Liver (tissue), 9 donors: ENCODE results near the gene CD6. TPM values are rescaled to one million over a fixed set of nuclear protein-coding genes. Genes with fewer than 3 reads are reported as not detected.

ENCODE experiments used
- DNase-seq: peaks from one replicate; pipeline ENCODE4 v3.0.0-alpha.2; 2017; ENCODE audit warnings: low spot score
- H3K27ac ChIP-seq, 2 donors: one replicate each; pipeline ENCODE4 v1.7.0; 2013; ENCODE audit warnings: inconsistent platforms in 2 of 2, low read length in 2 of 2, control low read depth in 1 of 2, low read depth in 1 of 2, mild to moderate bottlenecking in 1 of 2
- H3K27me3 ChIP-seq, 4 donors: one replicate each; pipeline versions ENCODE4 v1.6.1 to v1.7.0; 2013; ENCODE audit warnings: low read length in 3 of 4, inconsistent platforms in 1 of 4, mild to moderate bottlenecking in 1 of 4, moderate library complexity in 1 of 4; ENCODE audit not compliant: control insufficient read depth in 4 of 4, insufficient read depth in 4 of 4
- H3K36me3 ChIP-seq, 4 donors: one replicate each; pipeline versions ENCODE4 v1.6.1 to v1.7.0; 2013; ENCODE audit warnings: low read length in 3 of 4, mild to moderate bottlenecking in 3 of 4, low read depth in 1 of 4, moderate library complexity in 1 of 4; ENCODE audit not compliant: control insufficient read depth in 4 of 4, insufficient read depth in 3 of 4
- H3K4me1 ChIP-seq, 4 donors: one replicate each; pipeline versions ENCODE4 v1.6.1 to v1.7.0; 2013; ENCODE audit warnings: low read length in 3 of 4, mild to moderate bottlenecking in 3 of 4, moderate library complexity in 1 of 4; ENCODE audit not compliant: control insufficient read depth in 4 of 4, insufficient read depth in 4 of 4
- H3K4me3 ChIP-seq, 3 donors: one replicate each; pipeline versions ENCODE4 v1.6.1 to v1.7.0; 2013; ENCODE audit warnings: low read length in 3 of 3, control low read depth in 1 of 3, low read depth in 1 of 3, mild to moderate bottlenecking in 1 of 3
- H3K9ac ChIP-seq, 2 donors: one replicate each; pipeline ENCODE4 v1.7.0; 2013; ENCODE audit warnings: low read length in 2 of 2, mild to moderate bottlenecking in 2 of 2, moderate library complexity in 2 of 2, control low read depth in 1 of 2, low read depth in 1 of 2
- H3K9me3 ChIP-seq, 4 donors: one replicate each; pipeline versions ENCODE4 v1.6.1 to v1.7.0; 2013; ENCODE audit warnings: low read length in 3 of 4; ENCODE audit not compliant: control insufficient read depth in 4 of 4
- ATF3 ChIP-seq: IDR thresholded peaks from 2 replicates; pipeline ENCODE4 v1.6.1; 2016; ENCODE audit warnings: antibody characterized with exemption
- CTCF ChIP-seq: fragments of 150-350 bp; IDR thresholded peaks from 2 replicates; pipeline ENCODE4 v1.5.1; 2017; ENCODE audit warnings: improper control_type of control experiment, low read depth, low read length; ENCODE audit not compliant: missing input control
- EGR1 ChIP-seq, 2 donors: IDR thresholded peaks; 2 replicates each; pipeline ENCODE4 v1.6.1; 2016 to 2018; ENCODE audit warnings: antibody characterized with exemption in 2 of 2, low read depth in 2 of 2
- FOXA1 ChIP-seq: IDR thresholded peaks from 2 replicates; pipeline ENCODE4 v1.6.1; 2016; ENCODE audit warnings: antibody characterized with exemption
- FOXA2 ChIP-seq: IDR thresholded peaks from 2 replicates; pipeline ENCODE4 v1.6.1; 2016; ENCODE audit warnings: antibody characterized with exemption
- GABPA ChIP-seq, 2 donors: IDR thresholded peaks in 1 of 2; conservative IDR thresholded peaks in 1 of 2; 2 replicates each; pipeline ENCODE4 v1.6.1; 2016; ENCODE audit warnings: antibody characterized with exemption in 2 of 2, mild to moderate bottlenecking in 1 of 2, moderate library complexity in 1 of 2
- HNF4A ChIP-seq, 2 donors: conservative IDR thresholded peaks; 2 replicates each; pipeline ENCODE4 v1.6.1; 2016; ENCODE audit warnings: antibody characterized with exemption in 2 of 2, mild to moderate bottlenecking in 2 of 2
- HNF4G ChIP-seq: IDR thresholded peaks from 2 replicates; pipeline ENCODE4 v1.6.1; 2016; ENCODE audit warnings: antibody characterized with exemption
- JUND ChIP-seq, 2 donors: IDR thresholded peaks; 2 replicates each; pipeline ENCODE4 v1.6.1; 2016; ENCODE audit warnings: antibody characterized with exemption in 2 of 2
- MAX ChIP-seq: IDR thresholded peaks from 2 replicates; pipeline ENCODE4 v1.6.1; 2016; ENCODE audit warnings: antibody characterized with exemption
- NR2F2 ChIP-seq: IDR thresholded peaks from 2 replicates; pipeline ENCODE4 v1.6.1; 2016; ENCODE audit warnings: antibody characterized with exemption
- RAD21 ChIP-seq, 2 donors: IDR thresholded peaks; 2 replicates each; pipeline ENCODE4 v1.6.1; 2016; ENCODE audit warnings: antibody characterized with exemption in 2 of 2, mild to moderate bottlenecking in 2 of 2
- RXRA ChIP-seq, 2 donors: IDR thresholded peaks; 2 replicates each; pipeline ENCODE4 v1.6.1; 2017 to 2018; ENCODE audit warnings: antibody characterized with exemption in 2 of 2, mild to moderate bottlenecking in 1 of 2
- SP1 ChIP-seq: IDR thresholded peaks from 2 replicates; pipeline ENCODE4 v1.6.1; 2018; ENCODE audit warnings: antibody characterized with exemption, mild to moderate bottlenecking
- TAF1 ChIP-seq: conservative IDR thresholded peaks from 2 replicates; pipeline ENCODE4 v1.6.1; 2016; ENCODE audit warnings: antibody characterized with exemption, mild to moderate bottlenecking
- YY1 ChIP-seq: IDR thresholded peaks from 2 replicates; pipeline ENCODE4 v1.6.1; 2016; ENCODE audit warnings: antibody characterized with exemption, mild to moderate bottlenecking
- WGBS: extraction: QIAGEN DNeasy Blood & Tissue Kit; methylation state at CpG from one replicate; pipeline ENCODE4 v1.1.7; 2013; 5-methylcytosine and 5-hydroxymethylcytosine counted together
- polyA plus RNA-seq, 2 donors: library from polyadenylated mRNA; stranded (reverse) in 1 of 2; unstranded in 1 of 2; fragments of 200-250 nt in 1 of 2; fragments of >200 nt in 1 of 2; fragmentation: Nextera tagmentation in 1 of 2; extraction: Ambion mirVana in 1 of 2; gene quantifications; one replicate each; pipeline versions ENCODE4 v1.2.1 to v1.2.3, GENCODE V29; 2013 to 2015
- total RNA-seq, 2 donors: library from RNA; depleted of rRNA; stranded (reverse); fragments of >200 nt; gene quantifications; one replicate each; pipeline ENCODE4 v1.2.3, GENCODE V29; 2014
- donor health status: healthy.
- donor health status: healthy.
- donor health status: healthy.
- donor health status: healthy.
- donor health status: healthy.

Gene CD6
- total and polyA plus RNA-seq, 4 donors = 0.31 to 0.59 (median 0.45) TPM

GRCh38 chr11:60924110-60924905, 47.2 kb upstream of the CD6 start, which contains the start of gene TMEM132A:
TMEM132A (plus strand) TSS chr11:60924460; CDS start chr11:60924634, 174 bp downstream.
- peak within 1 kb of the TSS in 1 of 3 donors; percentile 67 for H3K4me3 ChIP-seq
- H3K36me3 ChIP-seq = peaks cover 8 to 32% (median 18%) of the 10 kb centered on the region in 4 donors
- H3K9me3 ChIP-seq = no peaks in the 10 kb centered on the region
- peaks cover 5 to 13% (median 5%) of the 10 kb centered on the region in 4 donors for H3K4me1 ChIP-seq
- peak; percentile 44 for DNase-seq
- H3K9ac ChIP-seq = no peak within 1 kb of the TSS
- H3K27me3 ChIP-seq = peaks cover 0 to 6% (median 0%) of the 10 kb centered on the region in 4 donors
- 2% methylated on average over 69 of the region's 69 CpGs for WGBS
- no peak for TF ChIP-seq CTCF
- no peak for TF ChIP-seq JUND (IDR thresholded peaks at IDR 0.05)
- TF ChIP-seq SP1 = no peak
- TF ChIP-seq RXRA (IDR thresholded peaks at IDR 0.05) = no peak
- TF ChIP-seq MAX = no peak
- no peak within 1 kb of the TSS for H3K27ac ChIP-seq

- Histone ChIP-seq H3K4me1 (peaks cover 5 to 13% (median 5%) of the 10 kb centered on the region in 4 donors), H3K9me3 (no peaks in the 10 kb centered on the region), H3K36me3 (peaks cover 8 to 28% (median 13%) of the 10 kb centered on the region in 4 donors), H3K27ac (no peak overlapping the region), H3K27me3 (peaks cover 0 to 6% (median 0%) of the 10 kb centered on the region in 4 donors), H3K4me3 (peak overlapping the region in 1 of 3 donors; percentile 67), H3K9ac (no peak overlapping the region)
- TF ChIP-seq HNF4G (no peak), GABPA (IDR thresholded peaks at IDR 0.05 in 1 of 2, conservative IDR thresholded peaks at IDR 0.05 in 1 of 2) (no peak), MAX (no peak), RAD21 (IDR thresholded peaks at IDR 0.05) (no peak), HNF4A (conservative IDR thresholded peaks at IDR 0.05) (no peak), FOXA2 (no peak), FOXA1 (no peak), NR2F2 (no peak), YY1 (no peak)
- DNase-seq = no peak
- 7% methylated on average over 35 of the region's 35 CpGs for whole genome bisulfite sequencing
These were observed 46.3 kb upstream of the CD6 start for GRCh38 chr11:60924906-60925853.

GRCh38 chr11:60925868-60926267, 45.6 kb upstream of the CD6 start:
- Histone ChIP-seq H3K27me3 (peaks cover 0 to 6% (median 0%) of the 10 kb centered on the region in 4 donors), H3K27ac (no peak overlapping the region), H3K4me1 (peaks cover 5 to 13% (median 5%) of the 10 kb centered on the region in 4 donors), H3K4me3 (no peak overlapping the region), H3K36me3 (peaks cover 2 to 21% (median 8%) of the 10 kb centered on the region in 4 donors), H3K9ac (no peak overlapping the region), H3K9me3 (no peaks in the 10 kb centered on the region)
- TF ChIP-seq RAD21 (IDR thresholded peaks at IDR 0.05) (no peak), FOXA2 (no peak), TAF1 (no peak), HNF4A (conservative IDR thresholded peaks at IDR 0.05) (no peak), YY1 (no peak), SP1 (no peak), ATF3 (no peak), JUND (IDR thresholded peaks at IDR 0.05) (no peak), NR2F2 (no peak), EGR1 (IDR thresholded peaks at IDR 0.05; ENCODE audit: low read depth in 2 of 2) (no peak), CTCF (no peak), MAX (no peak), RXRA (IDR thresholded peaks at IDR 0.05) (no peak)
- 67% methylated on average over 6 of the region's 6 CpGs for WGBS
- DNase-seq = no peak
